ENCODE data around the gene LAIR1.
"Not testable (repeated sequence)": the region's sequence is repeated elsewhere in the genome, so short reads cannot be mapped to it uniquely, and the experiment has no call there.

The LAIR1 gene

GRCh38 chr19:54341295-54341694, 23.4 kb downstream of the LAIR1 start:
- no peak for DNase-seq (ENCODE audit: low spot score)

DNA sequence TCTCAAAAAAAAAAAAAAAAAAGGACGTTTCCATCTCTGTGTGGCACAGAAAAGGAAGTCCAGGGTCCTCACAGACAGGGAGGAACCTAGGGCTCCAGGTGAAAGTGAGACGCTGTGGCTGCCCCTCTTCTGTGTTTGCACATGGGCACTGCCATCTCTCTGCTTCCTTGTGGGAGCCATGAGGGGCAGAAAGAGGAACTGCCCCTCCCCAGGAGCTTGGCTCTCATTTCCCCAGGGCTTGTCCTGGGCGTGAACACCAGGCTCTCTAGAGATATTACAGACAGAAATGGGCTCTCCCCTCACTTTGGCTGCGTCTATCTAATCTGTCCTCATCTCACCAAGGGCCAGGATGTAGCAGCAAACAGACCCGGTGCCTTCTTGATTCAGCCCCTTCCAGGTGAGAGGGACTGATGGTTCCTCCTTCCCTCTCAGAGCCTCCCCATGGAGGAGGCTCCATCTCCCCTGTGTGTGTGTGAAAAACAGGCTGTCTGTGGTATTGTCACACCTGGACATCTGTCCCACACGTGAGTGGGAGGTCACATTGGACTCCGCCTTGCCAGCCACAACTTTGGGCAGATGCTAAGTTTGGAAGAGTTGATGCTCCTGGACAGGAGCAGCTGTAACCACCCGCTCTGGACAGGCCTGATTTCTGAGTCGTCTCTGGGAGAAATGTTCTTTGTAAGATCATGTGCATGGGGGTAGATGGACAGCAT, 24.9 kb downstream of the LAIR1 start:
- no peak for DNase-seq (ENCODE audit: low spot score)

GRCh38 chr19:54338521-54338920, 26.2 kb downstream of the LAIR1 start:
- DNase-seq (ENCODE audit: low spot score) = no peak

GRCh38 chr19:54337858-54338230, 26.9 kb downstream of the LAIR1 start:
- no peak for DNase-seq (ENCODE audit: low spot score)

DNA sequence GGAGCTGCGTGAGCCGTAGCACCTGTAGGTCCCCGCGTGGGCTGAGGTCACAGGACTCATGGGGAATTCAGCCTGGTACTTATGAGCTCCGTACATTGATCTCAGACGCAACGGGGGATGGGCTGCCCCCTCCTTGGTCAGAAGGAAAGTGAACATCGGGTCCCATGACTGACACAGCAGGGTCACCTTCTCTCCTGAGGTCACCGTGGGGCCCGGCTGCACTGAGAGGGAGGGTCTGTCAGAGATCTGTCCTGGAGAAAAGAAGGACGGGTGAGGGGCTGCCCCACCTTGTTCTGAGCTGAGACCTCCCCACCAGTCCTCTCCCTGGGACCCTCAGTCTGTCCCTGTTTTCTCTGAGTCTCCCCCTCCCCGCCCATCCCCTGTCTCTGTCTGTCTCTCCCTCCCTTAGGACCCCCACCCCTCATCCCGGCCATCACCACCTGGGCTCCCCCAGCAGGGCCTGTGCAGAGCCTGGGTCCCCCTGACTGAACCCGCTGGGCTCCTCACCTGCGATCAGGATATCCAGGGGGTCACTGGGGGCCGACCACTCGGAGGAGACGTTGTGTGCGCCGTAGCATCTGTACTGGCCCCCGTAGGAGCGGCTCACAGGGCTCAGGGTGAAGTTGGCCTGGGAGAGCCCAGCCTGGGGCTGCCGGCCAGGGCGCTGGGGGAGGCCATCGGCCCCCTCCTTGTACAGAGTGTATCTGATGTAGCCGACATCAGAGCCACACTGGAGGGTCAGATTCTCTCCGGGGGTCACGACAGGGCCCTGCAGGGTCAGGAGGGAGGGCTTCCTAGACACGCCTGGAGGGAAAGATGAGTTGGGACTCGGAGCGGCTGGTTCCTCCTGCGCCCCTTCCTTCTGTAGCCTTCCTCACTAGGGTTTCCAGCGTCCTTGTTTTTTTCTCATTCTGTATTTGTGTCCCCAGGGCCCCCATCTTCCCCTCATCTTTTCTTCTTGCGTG, 27.6 kb downstream of the LAIR1 start:
- no peak for DNase-seq (ENCODE audit: low spot score)

DNA sequence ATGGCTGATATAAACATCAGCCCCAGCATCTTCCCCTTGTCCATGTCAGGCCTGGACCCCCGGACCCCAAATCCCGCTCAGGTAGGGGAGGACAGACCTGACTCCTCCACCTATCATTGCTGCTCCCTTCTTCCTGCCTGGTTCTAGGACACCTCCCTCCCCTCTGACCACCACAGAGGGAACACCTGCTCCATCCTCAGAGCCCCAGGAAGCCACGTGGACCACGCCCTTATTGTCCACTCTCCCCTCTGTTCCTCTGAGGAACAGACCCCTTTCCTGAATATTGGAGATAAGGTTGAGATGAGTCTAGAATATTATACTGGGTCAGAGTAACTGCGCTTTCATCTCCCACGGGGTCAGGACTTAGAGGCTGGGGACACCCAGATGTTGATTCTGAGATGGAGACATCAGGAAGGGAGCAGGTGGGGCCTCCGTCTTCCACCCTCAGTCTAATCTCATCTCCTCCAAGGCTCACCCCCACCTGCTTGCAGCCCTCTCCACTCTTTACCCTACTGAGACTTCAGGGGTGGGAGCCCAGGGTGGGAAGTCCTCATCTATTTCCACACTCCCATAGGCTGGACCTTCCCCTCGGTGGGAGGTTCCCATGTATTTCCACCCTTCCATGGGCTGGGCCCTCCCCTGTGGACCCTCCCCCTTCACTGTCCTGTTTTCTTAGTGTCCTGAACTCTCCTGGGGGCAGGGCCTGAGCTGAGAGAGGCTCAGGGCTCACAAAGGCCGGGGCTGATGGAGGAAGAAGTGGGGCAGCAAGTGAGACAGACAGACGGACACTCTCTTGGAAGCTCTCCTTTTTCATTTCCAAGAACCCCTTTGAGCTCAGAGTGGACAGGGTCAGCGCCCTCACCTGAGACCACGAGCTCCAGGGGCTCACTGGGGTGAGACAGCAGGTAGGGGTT, 28.5 kb downstream of the LAIR1 start:
- no peak for DNase-seq (ENCODE audit: low spot score)

GRCh38 chr19:54335164-54335563, 29.6 kb downstream of the LAIR1 start:
- no peak for DNase-seq (ENCODE audit: low spot score)

DNA sequence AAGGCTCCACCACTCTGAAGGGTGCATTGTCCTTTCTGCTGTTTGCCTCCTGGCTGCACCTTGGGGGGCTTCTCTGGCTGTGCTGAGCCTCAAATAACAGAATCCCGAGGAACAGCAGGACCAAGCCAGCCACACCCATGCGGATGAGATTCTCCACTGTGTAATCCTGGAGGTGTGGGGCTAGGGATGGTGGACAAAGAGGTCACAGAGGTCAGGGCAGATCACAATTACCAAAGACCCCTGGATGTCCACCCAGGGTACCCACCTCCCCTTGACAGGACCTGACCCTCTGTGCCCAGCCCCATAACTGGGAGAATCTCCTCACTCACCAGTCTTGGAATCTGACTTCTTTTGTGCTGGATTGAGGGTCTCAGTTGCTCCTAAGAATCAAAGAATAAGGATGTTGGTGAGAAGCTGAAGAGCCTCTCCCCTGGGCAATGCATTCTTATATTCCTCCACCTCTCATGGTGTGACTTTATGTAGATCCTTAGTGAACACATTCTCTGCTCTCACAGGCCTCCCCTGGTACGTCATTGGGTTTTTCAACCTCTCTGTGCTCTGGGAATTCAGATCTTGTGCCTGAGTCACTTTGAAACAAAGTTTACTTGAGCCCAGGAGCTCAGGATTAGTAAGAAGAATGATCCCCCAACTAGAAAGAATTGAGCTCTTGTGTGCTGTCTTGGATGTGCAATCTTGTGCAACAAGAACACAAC, 31.0 kb downstream of the LAIR1 start:
- DNase-seq (ENCODE audit: low spot score) = no peak

DNA sequence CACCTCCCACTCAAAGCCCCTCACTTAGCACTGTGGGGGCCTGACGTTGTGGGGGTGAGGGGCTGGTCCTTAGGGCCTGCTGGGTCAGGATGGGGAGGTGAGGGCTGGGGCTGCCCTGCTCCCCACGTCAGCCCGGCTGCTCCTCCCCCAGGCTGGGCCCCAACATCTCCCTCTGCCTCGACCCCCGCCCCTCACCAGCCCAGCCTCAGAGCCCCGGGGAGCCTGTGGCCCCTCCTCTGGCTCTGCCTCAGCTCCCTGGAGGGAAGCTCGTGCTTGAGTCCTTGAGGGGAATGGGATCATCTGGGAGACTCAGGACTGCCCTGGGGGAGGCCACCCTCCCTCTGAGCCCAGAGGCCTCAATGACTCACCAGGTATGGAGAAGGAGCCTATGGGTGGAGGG, 32.6 kb downstream of the LAIR1 start:
- DNase-seq (ENCODE audit: low spot score) = no peak

DNA sequence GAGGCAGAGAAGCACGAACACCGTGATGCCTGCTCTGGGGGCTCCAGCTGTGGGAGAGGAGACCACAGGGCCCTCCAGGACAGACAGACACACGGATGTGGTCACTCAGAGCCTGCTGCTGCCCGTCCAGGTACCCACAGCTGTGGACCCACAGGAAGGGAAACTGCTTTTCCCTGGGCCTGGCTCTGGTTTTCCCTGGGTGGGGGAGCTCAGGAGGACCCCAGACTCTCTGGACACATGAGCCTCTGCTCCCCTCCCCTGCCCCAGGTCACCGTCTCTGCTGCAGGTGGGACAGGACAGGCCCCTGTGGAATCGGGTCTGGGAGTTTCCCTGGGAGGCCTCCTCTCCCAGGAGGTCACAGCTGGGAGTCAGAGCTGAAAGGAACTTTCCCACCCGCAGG, 33.1 kb downstream of the LAIR1 start:
- no peak for DNase-seq (ENCODE audit: low spot score)

GRCh38 chr19:54329476-54330165, 35.1 kb downstream of the LAIR1 start:
- no peak for DNase-seq (ENCODE audit: low spot score)

DNA sequence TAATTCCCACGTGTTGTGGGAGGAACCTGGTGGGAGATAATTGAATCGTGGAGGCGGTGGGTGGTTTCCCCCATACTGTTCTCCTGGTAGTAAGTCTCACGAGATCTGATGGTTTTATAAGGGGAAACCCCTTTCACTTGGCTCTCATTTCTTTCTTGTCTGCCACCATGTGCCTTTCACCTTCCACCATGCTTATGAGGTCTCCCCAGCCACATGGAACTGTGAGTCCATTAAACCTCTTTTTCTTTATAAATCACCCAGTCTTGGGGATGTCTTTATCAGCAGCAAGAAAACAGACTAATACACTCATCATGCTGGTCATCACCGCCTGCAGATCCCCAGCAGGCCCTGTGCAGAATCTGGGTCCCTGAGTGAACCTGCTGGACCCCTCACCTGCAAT, 36.0 kb downstream of the LAIR1 start:
- DNase-seq (ENCODE audit: low spot score) = not testable (repeated sequence)

DNA sequence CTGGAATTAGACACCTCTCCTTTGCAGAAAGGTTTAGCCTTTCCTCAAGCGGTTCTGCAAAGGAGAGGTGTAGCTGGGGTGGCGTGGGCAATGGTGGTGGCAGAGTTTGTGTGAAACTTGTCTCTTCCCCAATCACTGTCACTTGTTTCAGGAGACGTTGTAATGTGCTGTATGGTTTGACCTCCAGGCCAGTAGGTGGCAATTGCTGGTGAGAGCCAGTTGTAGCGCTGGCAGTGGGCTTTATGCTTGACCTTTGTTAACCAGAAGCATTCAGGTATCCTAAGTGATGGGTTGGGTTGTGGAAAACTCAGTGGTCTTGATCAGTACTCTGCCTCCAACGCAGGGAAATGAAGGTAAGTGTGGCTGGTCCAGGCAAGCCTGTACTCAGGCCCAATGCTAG, 39.1 kb downstream of the LAIR1 start:
- DNase-seq (ENCODE audit: low spot score) = no peak

DNA sequence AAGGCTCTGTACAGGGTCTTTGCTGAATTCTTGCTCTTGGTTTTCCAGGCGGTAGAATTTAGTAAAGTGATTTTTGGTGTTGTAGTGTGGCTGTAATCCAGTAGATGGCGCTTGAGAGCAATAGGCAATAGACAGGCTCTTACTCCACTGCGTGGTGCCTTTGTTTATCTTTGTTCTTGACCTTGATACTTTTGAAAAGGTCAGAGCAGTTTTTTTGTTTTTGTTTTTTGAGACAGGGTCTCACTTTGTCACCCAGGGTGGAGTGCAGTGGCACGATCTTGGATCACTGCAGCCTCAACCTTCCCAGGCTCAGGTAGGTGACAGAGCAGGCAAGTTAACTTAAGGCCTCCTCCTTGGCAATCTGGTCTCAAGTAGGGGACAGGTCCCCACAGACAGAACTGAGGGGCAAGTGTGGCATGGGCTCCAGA, 39.5 kb downstream of the LAIR1 start:
- peak; percentile 63 for DNase-seq (ENCODE audit: low spot score)

GRCh38 chr19:54324071-54324470, 40.7 kb downstream of the LAIR1 start:
- DNase-seq (ENCODE audit: low spot score) = no peak

GRCh38 chr19:54322934-54323333, 41.8 kb downstream of the LAIR1 start:
- not testable (repeated sequence) for DNase-seq (ENCODE audit: low spot score)

DNA sequence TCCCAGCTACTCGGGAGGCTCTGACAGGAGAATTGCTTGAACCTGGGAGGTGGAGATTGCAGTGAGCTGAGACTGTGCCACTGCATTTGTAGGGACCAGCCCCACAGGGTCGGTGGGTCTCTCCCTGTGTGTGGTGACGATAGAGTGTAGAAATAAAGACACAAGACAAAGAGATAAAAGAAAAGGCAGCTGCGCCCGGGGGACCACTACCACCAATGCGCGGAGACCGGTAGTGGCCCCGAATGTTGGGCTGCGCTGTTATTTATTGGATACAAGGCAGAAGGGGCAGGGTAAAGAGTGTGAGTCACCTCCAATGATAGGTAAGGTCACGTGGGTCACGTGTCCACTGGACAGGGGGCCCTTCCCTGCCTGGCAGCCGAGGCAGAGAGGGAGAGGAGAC, 42.4 kb downstream of the LAIR1 start:
- DNase-seq (ENCODE audit: low spot score) = not testable (repeated sequence)

- no peak for DNase-seq (ENCODE audit: low spot score)
These were observed 44.6 kb downstream of the LAIR1 start for GRCh38 chr19:54319892-54320670.

DNA sequence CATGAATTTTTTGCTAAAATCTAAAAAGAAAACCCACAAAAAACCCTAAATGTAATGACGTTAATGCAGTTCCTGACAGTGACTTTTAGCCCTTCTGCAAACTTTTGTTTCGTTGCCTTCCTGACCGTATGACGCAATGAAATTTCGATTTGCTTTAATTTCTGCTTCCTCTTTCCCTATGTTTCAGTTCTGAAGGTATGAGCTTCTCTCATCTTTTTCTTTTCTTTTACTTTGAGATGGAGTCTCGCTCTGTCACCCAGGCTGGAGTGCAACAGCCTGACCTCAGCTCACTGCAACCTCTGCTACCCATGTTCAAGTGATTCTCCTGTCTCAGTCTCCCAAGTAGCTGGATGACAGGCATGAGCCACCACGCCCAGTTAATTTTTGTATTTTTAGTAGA, 45.7 kb downstream of the LAIR1 start:
- DNase-seq (ENCODE audit: low spot score) = no peak

GRCh38 chr19:54317965-54318240, 46.8 kb downstream of the LAIR1 start:
- DNase-seq (ENCODE audit: low spot score) = no peak

Data from D341Med (cell line).